VCaP (cell line): ENCODE measurements around the gene FAM118B.

Experiments used
- H3K27ac ChIP-seq: fragments of 450-650 bp; 2 replicates; pipeline ENCODE4 v1.5.1; 2017
- CTCF ChIP-seq: fragments of 450-650 bp; conservative IDR thresholded peaks from 2 replicates; pipeline ENCODE4 v1.5.1; 2017; ENCODE audit warnings: mild to moderate bottlenecking, moderate library complexity

The FAM118B gene

GRCh38 chr11:126166413-126166812, 45.2 kb upstream of the FAM118B start:
- no peak overlapping the region for H3K27ac ChIP-seq
- TF ChIP-seq CTCF, result no peak

- no peak overlapping the region for H3K27ac ChIP-seq
- TF ChIP-seq CTCF, result no peak
These were observed 44.1 kb upstream of the FAM118B start for GRCh38 chr11:126167488-126167887.

GRCh38 chr11:126169291-126169690, 42.3 kb upstream of the FAM118B start:
- H3K27ac ChIP-seq, result no peak overlapping the region
- TF ChIP-seq CTCF, result no peak

GRCh38 chr11:126172596-126173038, 39.0 kb upstream of the FAM118B start:
- no peak for TF ChIP-seq CTCF
- no peak overlapping the region for H3K27ac ChIP-seq

GRCh38 chr11:126173257-126173656, 38.3 kb upstream of the FAM118B start:
- no peak overlapping the region for H3K27ac ChIP-seq
- TF ChIP-seq CTCF, result no peak

GRCh38 chr11:126174816-126175215, 36.8 kb upstream of the FAM118B start:
- no peak for TF ChIP-seq CTCF

GRCh38 chr11:126175393-126175792, 36.2 kb upstream of the FAM118B start:
- TF ChIP-seq CTCF, result no peak
- no peak overlapping the region for H3K27ac ChIP-seq

More at GRCh38 chr11:126174816-126175215, 36.8 kb upstream of the FAM118B start:
- H3K27ac ChIP-seq, result no peak overlapping the region
